Measurements from ENCODE around the gene PRM2. TPM values are rescaled to one million over a fixed set of nuclear protein-coding genes. Genes with fewer than 3 reads are reported as not detected.
A peak's percentile ranks its signal among the peaks of the same experiment; 100 is the strongest.

PRM2 gene
- total RNA-seq, 3 donors from 2014 or later (not counting 1 experiment from before 2014, with no cell fraction given): not detected

GRCh38 chr16:11233727-11234376, 42.4 kb downstream of the PRM2 start:
- TF ChIP-seq CTCF (IDR thresholded peaks at IDR 0.05): no peak
- peak in 1 of 2 donors; percentile 66 for DNase-seq
- Histone ChIP-seq H3K36me3 (ENCODE audit: control insufficient read depth, insufficient read depth, low read length) (no peaks in the 10 kb centered on the region), H3K4me1 (ENCODE audit: control insufficient read depth, insufficient read depth, low read length) (peaks cover 73% of the 10 kb centered on the region), H3K9me3 (ENCODE audit: control insufficient read depth, insufficient read depth, low read length) (no peaks in the 10 kb centered on the region), H3K27me3 (ENCODE audit: control insufficient read depth, insufficient read depth, low read length) (no peaks in the 10 kb centered on the region), H3K4me3 (ENCODE audit: low read length) (no peak overlapping the region), H3K27ac (ENCODE audit: low read length) (peak overlapping the region; percentile 87)
- intact Hi-C loops (cut with micrococcal nuclease): loop anchor here (1.0 to 10.0 kb wide), 3 partner anchors 9 to 359 kb away; partner anchors contain the start of gene CIITA
- peak overlapping the region; percentile 84 to 92 for H3K27ac Mint-ChIP-seq
- peak overlapping the region; percentile 74 for H3K4me3 Mint-ChIP-seq
- peak in 1 of 3 donors; percentile 17 for ATAC-seq
- H3K4me1 Mint-ChIP-seq: peaks cover 59 to 62% of the 10 kb centered on the region in 2 donors
- no peaks in the 10 kb centered on the region for H3K36me3 Mint-ChIP-seq
- WGBS (ENCODE audit: insufficient coverage): 32% methylated on average over 6 of the region's 8 CpGs
- H3K27me3 Mint-ChIP-seq (ENCODE audit: low read depth in 2 of 2): no peaks in the 10 kb centered on the region
- H3K9me3 Mint-ChIP-seq: no peaks in the 10 kb centered on the region

- WGBS (ENCODE audit: insufficient coverage): 3% methylated on average over 35 of the region's 35 CpGs
- H3K27me3 Mint-ChIP-seq (ENCODE audit: low read depth in 2 of 2): no peaks in the 10 kb centered on the region
- H3K27ac Mint-ChIP-seq: peak overlapping the region; percentile 84 to 92
- no peaks in the 10 kb centered on the region for H3K36me3 ChIP-seq (ENCODE audit: control insufficient read depth, insufficient read depth, low read length)
- peak overlapping the region; percentile 74 for H3K4me3 Mint-ChIP-seq
- peaks cover 68% of the 10 kb centered on the region for H3K4me1 ChIP-seq (ENCODE audit: control insufficient read depth, insufficient read depth, low read length)
- no peak for TF ChIP-seq CTCF (IDR thresholded peaks at IDR 0.05)
- H3K27me3 ChIP-seq (ENCODE audit: control insufficient read depth, insufficient read depth, low read length): no peaks in the 10 kb centered on the region
- ATAC-seq (peak; percentile 70 to 85 (median 79)), DNase-seq (peak; percentile 65 to 91)
- intact Hi-C loops (cut with micrococcal nuclease): loop anchor here (1.0 to 10.0 kb wide), 2 partner anchors 8 to 358 kb away; partner anchors contain the start of gene CIITA
- H3K4me1 Mint-ChIP-seq: peaks cover 56 to 59% of the 10 kb centered on the region in 2 donors
- H3K9me3 Mint-ChIP-seq: no peaks in the 10 kb centered on the region
- H3K36me3 Mint-ChIP-seq: no peaks in the 10 kb centered on the region
- H3K27ac ChIP-seq (ENCODE audit: low read length): peak overlapping the region; percentile 87
- no peaks in the 10 kb centered on the region for H3K9me3 ChIP-seq (ENCODE audit: control insufficient read depth, insufficient read depth, low read length)
- H3K4me3 ChIP-seq (ENCODE audit: low read length): peak overlapping the region; percentile 4
Observed at GRCh38 chr16:11232852-11233726, 43.2 kb downstream of the PRM2 start.

GRCh38 chr16:11232302-11232851, 43.9 kb downstream of the PRM2 start:
- H3K9me3 Mint-ChIP-seq: no peaks in the 10 kb centered on the region
- peak overlapping the region; percentile 84 to 92 for H3K27ac Mint-ChIP-seq
- no peaks in the 10 kb centered on the region for H3K27me3 ChIP-seq (ENCODE audit: control insufficient read depth, insufficient read depth, low read length)
- H3K27ac ChIP-seq (ENCODE audit: low read length): peak overlapping the region; percentile 87
- 79% methylated on average over 1 of the region's 3 CpGs for WGBS (ENCODE audit: insufficient coverage)
- peaks cover 50 to 54% of the 10 kb centered on the region in 2 donors for H3K4me1 Mint-ChIP-seq
- no peak overlapping the region for H3K4me3 ChIP-seq (ENCODE audit: low read length)
- no peaks in the 10 kb centered on the region for H3K36me3 ChIP-seq (ENCODE audit: control insufficient read depth, insufficient read depth, low read length)
- intact Hi-C loops (cut with micrococcal nuclease): loop anchor here (10.0 kb wide), 1 partner anchor 358 kb away; the partner anchor contains the start of gene CIITA
- ATAC-seq (no peak), DNase-seq (no peak)
- H3K27me3 Mint-ChIP-seq (ENCODE audit: low read depth in 2 of 2): no peaks in the 10 kb centered on the region
- peak overlapping the region; percentile 74 for H3K4me3 Mint-ChIP-seq
- H3K36me3 Mint-ChIP-seq: no peaks in the 10 kb centered on the region
- H3K9me3 ChIP-seq (ENCODE audit: control insufficient read depth, insufficient read depth, low read length): no peaks in the 10 kb centered on the region
- H3K4me1 ChIP-seq (ENCODE audit: control insufficient read depth, insufficient read depth, low read length): peaks cover 61% of the 10 kb centered on the region
- TF ChIP-seq CTCF (IDR thresholded peaks at IDR 0.05): no peak

Measured in natural killer cell (primary cell).